GM12878 (cell line): ENCODE data around the gene COBLL1. TPM values are rescaled to one million over a fixed set of nuclear protein-coding genes. Genes with fewer than 3 reads are reported as not detected.

Experiments
- ATAC-seq: fragments of 200-7000 bp; cut with Tn5 transposase; 3 replicates; pipeline ENCODE4 v1.9.1; 2020; ENCODE audit warnings: mild to moderate bottlenecking, moderate library complexity
- BruUV-seq: library from RNA; stranded (reverse); fragments of 400-500 nt; replicated peaks from 2 replicates; lab custom pipeline; 2021; lab: Mats Ljungman, UMichigan
- CTCF ChIA-PET: fragments of 300-600 bp; sonication (Branson Sonifier 250); formaldehyde crosslinking; extraction: SDS; loops from one replicate; lab custom pipeline; 2021; ENCODE audit warnings: inconsistent platforms; lab: Yijun Ruan, JAX
- POLR2A ChIA-PET: fragments of 350-600 bp; formaldehyde crosslinking; extraction: SDS; loops from one replicate; lab custom pipeline; 2021; ENCODE audit warnings: inconsistent platforms; lab: Charles Lee
- RAD21 ChIA-PET: fragments of 300-600 bp; sonication (Branson Sonifier 250); formaldehyde crosslinking; loops from one replicate; lab custom pipeline; 2023; ENCODE audit warnings: antibody characterized with exemption; ENCODE audit not compliant: unreplicated experiment; lab: Charles Lee
- SMC1A ChIA-PET: fragments of 300-600 bp; sonication (Branson Sonifier 250); formaldehyde crosslinking; loops from one replicate; lab custom pipeline; 2023; ENCODE audit not compliant: unreplicated experiment, uncharacterized antibody; lab: Charles Lee
- DNase-seq: peaks from one replicate; pipeline ENCODE4 v3.0.0-alpha.2; 2011; ENCODE audit warnings: low read depth, low spot score
- FAIRE-seq: peaks from 3 replicates; lab custom pipeline; 2011; peaks lifted over from hg19 to GRCh38; lab: Jason Lieb, UNC
- H2AFZ ChIP-seq: 2 replicates; pipeline ENCODE4 v1.6.0; 2011; ENCODE audit warnings: low read depth, low read length, control low read depth; ENCODE audit not compliant: control insufficient read depth
- H3K27ac ChIP-seq: 2 replicates; pipeline ENCODE4 v1.5.1; 2011; ENCODE audit warnings: control low read depth; ENCODE audit not compliant: control insufficient read depth, insufficient read depth
- H3K27me3 ChIP-seq, 2 experiments: replicated peaks in 1 of 2; 2 replicates each; pipeline versions ENCODE4 v1.6.0 to v1.6.1; 2011; ENCODE audit warnings: low read length in 1 of 2; ENCODE audit not compliant: control insufficient read depth in 2 of 2, insufficient read depth in 2 of 2
- H3K36me3 ChIP-seq, 2 experiments: 2 replicates each; pipeline ENCODE4 v1.5.1; 2011; ENCODE audit warnings: low read length in 1 of 2; ENCODE audit not compliant: control insufficient read depth in 2 of 2, insufficient read depth in 2 of 2
- H3K4me1 ChIP-seq: 2 replicates; pipeline ENCODE4 v1.6.1; 2011; ENCODE audit warnings: mild to moderate bottlenecking, low read length, moderate library complexity, mixed read lengths; ENCODE audit not compliant: control insufficient read depth, insufficient read depth
- H3K4me2 ChIP-seq: 2 replicates; pipeline ENCODE4 v1.6.0; 2011; ENCODE audit warnings: control low read depth; ENCODE audit not compliant: control insufficient read depth, insufficient read depth
- H3K4me3 ChIP-seq: fragments of 200-600 bp; sonication (generic); 2 replicates; pipeline ENCODE4 v1.5.1; 2016
- H3K79me2 ChIP-seq: 2 replicates; pipeline ENCODE4 v1.6.0; 2011; ENCODE audit warnings: low read length; ENCODE audit not compliant: control insufficient read depth, insufficient read depth
- H3K9ac ChIP-seq: 2 replicates; pipeline ENCODE4 v1.8.0; 2011; ENCODE audit warnings: low read length, control low read depth, mixed read lengths; ENCODE audit not compliant: control insufficient read depth, insufficient read depth
- H3K9me3 ChIP-seq: replicated peaks from 3 replicates; pipeline ENCODE4 v1.5.1; 2011; ENCODE audit warnings: mild to moderate bottlenecking, low read length; ENCODE audit not compliant: control insufficient read depth, insufficient read depth
- H4K20me1 ChIP-seq: 2 replicates; pipeline ENCODE4 v1.6.0; 2011; ENCODE audit not compliant: control insufficient read depth, insufficient read depth
- BHLHE40 ChIP-seq, 2 experiments: fragments of 450-650 bp in 1 of 2; IDR thresholded peaks; 2 replicates each; pipeline ENCODE4 v1.6.1; 2011 to 2017; ENCODE audit warnings: low read depth in 2 of 2, borderline replicate concordance in 1 of 2, improper control_type of control experiment in 1 of 2, low read length in 1 of 2, mild to moderate bottlenecking in 1 of 2
- BMI1 ChIP-seq: fragments of 450-650 bp; IDR thresholded peaks from 2 replicates; pipeline ENCODE4 v1.6.1; 2016; ENCODE audit warnings: mild to moderate bottlenecking, moderate library complexity, borderline replicate concordance
- BRCA1 ChIP-seq: IDR thresholded peaks from 2 replicates; pipeline ENCODE4 v1.6.1; 2011; ENCODE audit warnings: low read depth, low read length, improper control_type of control experiment
- CBX3 ChIP-seq: fragments of 200-600 bp; sonication (generic); IDR thresholded peaks from 2 replicates; pipeline ENCODE4 v1.6.1; 2016; ENCODE audit warnings: low read depth, borderline replicate concordance
- CEBPB ChIP-seq, 2 experiments: fragments of 150-350 bp in 1 of 2; IDR thresholded peaks; 2 replicates each; pipeline ENCODE4 v1.6.1; 2012 to 2014; ENCODE audit warnings: low read depth in 2 of 2, low read length in 2 of 2, borderline replicate concordance in 1 of 2, inconsistent platforms in 1 of 2
- LARP7 ChIP-seq: fragments of 450-650 bp; IDR thresholded peaks from 2 replicates; pipeline ENCODE4 v1.6.1; 2017; ENCODE audit warnings: mild to moderate bottlenecking
- NFIC ChIP-seq: IDR thresholded peaks from 2 replicates; pipeline ENCODE4 v1.6.1; 2012; ENCODE audit warnings: low read depth, mild to moderate bottlenecking, inconsistent platforms, low read length, moderate library complexity
- POU2F2 ChIP-seq: IDR thresholded peaks from 3 replicates; pipeline ENCODE4 v1.6.1; 2011; ENCODE audit warnings: low read depth, mild to moderate bottlenecking, low read length, borderline replicate concordance
- RELB ChIP-seq: fragments of 450-650 bp; IDR thresholded peaks from 2 replicates; pipeline ENCODE4 v1.6.1; 2017; ENCODE audit warnings: low read depth, mild to moderate bottlenecking, moderate library complexity
- SIX5 ChIP-seq: IDR thresholded peaks from 2 replicates; pipeline ENCODE4 v1.6.1; 2011; ENCODE audit warnings: mild to moderate bottlenecking, low read depth, low read length, moderate library complexity; ENCODE audit not compliant: severe bottlenecking
- SMARCA5 ChIP-seq: fragments of 450-650 bp; IDR thresholded peaks from 2 replicates; pipeline ENCODE4 v1.6.1; 2017; ENCODE audit warnings: mild to moderate bottlenecking
- STAT1 ChIP-seq: fragments of 450-650 bp; conservative IDR thresholded peaks from 2 replicates; pipeline ENCODE4 v1.6.1; 2014; ENCODE audit warnings: antibody characterized with exemption, mild to moderate bottlenecking
- STAT3 ChIP-seq: IDR thresholded peaks from 2 replicates; pipeline ENCODE4 v1.6.1; 2011; ENCODE audit warnings: low read depth, low read length, improper control_type of control experiment
- in situ Hi-C: fragments of 300-500 bp; cut with MboI; formaldehyde crosslinking; loops from 9 replicates; pipeline ENCODE4 v1.14.3; 2018; ENCODE audit warnings: mixed read lengths
- intact Hi-C: fragments of 100-400 bp; cut with micrococcal nuclease; formaldehyde crosslinking; loops from one replicate; pipeline ENCODE4 v1.14.2; 2022; ENCODE audit not compliant: unreplicated experiment
- polyA plus RNA-seq, 11 experiments: library from polyadenylated mRNA; depleted of rRNA in 4 of 11; unstranded in 6 of 11; stranded (reverse) in 5 of 11; fragments of >200 nt; fragmentation: Nextera tagmentation in 4 of 11; fragmentation: Illumina TruSeq in 1 of 11; extraction: Ambion mirVana in 4 of 11; extraction: Trizol in 1 of 11; gene quantifications; 1 replicate in 1 of 11; 2 replicates in 10 of 11; pipeline versions ENCODE4 v1.2.1 to v1.2.3, GENCODE V29; 2011 to 2016; ENCODE audit warnings: inconsistent platforms in 2 of 11, missing spikeins in 2 of 11, low read depth in 1 of 11
- total RNA-seq, 4 experiments: library from RNA; depleted of rRNA in 3 of 4; stranded (reverse); fragments of >200 nt in 3 of 4; fragmentation: Illumina TruSeq in 1 of 4; extraction: Trizol in 1 of 4; gene quantifications; 2 replicates each; pipeline versions ENCODE4 v1.2.1 to v1.2.3, GENCODE V29; 2013 to 2021

COBLL1 gene
- total and polyA plus RNA-seq, 10 of the 15 experiments (the other 5 are each of a cell fraction or from before 2014, with no cell fraction given), result 0.46 TPM; not detected in 9

GRCh38 chr2:164655336-164655735, 186.3 kb downstream of the COBLL1 start:
- Histone ChIP-seq H3K4me1 (no peaks in the 10 kb centered on the region), H3K27ac (no peak overlapping the region), H3K9ac (no peak overlapping the region), H3K36me3 (no peaks in the 10 kb centered on the region), H3K4me2 (no peak overlapping the region), H4K20me1 (no peaks in the 10 kb centered on the region), H3K9me3 (no peaks in the 10 kb centered on the region), H3K79me2 (no peaks in the 10 kb centered on the region), H3K4me3 (no peak overlapping the region), H2AFZ (no peak overlapping the region), H3K27me3 (no peaks in the 10 kb centered on the region)
- BruUV-seq, result no TSS peak
- FAIRE-seq, result no peak
- ChIA-PET SMC1A (no interaction called here), CTCF (no interaction called here), POLR2A (no interaction called here), RAD21 (no interaction called here)
- TF ChIP-seq NFIC (no peak), STAT3 (no peak), BHLHE40 (IDR thresholded peaks at IDR 0.05; ENCODE audit: borderline replicate concordance in 1 of 2, low read depth in 2 of 2, low read length in 1 of 2) (no peak), RELB (no peak), POU2F2 (no peak), LARP7 (no peak), STAT1 (no peak), CEBPB (IDR thresholded peaks at IDR 0.05; ENCODE audit: borderline replicate concordance in 1 of 2, low read depth in 2 of 2, low read length in 2 of 2) (no peak), SMARCA5 (no peak), SIX5 (no peak), BMI1 (no peak), BRCA1 (no peak), CBX3 (no peak)
- no peak for ATAC-seq
- in situ Hi-C loops, result no loop called here
- DNase-seq, result no peak
- intact Hi-C loops, result no loop called here
